GM19025 (cell line): ENCODE measurements around the gene ACSF3.
"Not testable (repeated sequence)": the region's sequence is repeated elsewhere in the genome, so short reads cannot be mapped to it uniquely, and the experiment has no call there.

Experiments used
- ATAC-seq: cut with Tn5 transposase; IDR thresholded peaks from one replicate; pipeline ENCODE4 v1.9.1; 2021; ENCODE audit warnings: mild to moderate bottlenecking, low read depth, moderate library complexity; ENCODE audit not compliant: unreplicated experiment

Gene ACSF3

GRCh38 chr16:89055313-89055712 lies 38.3 kb upstream of the ACSF3 start:
- ATAC-seq = no peak

GRCh38 chr16:89055894-89056555 lies 37.6 kb upstream of the ACSF3 start:
- ATAC-seq = no peak

- ATAC-seq = no peak
Observed at GRCh38 chr16:89056592-89056991, 37.1 kb upstream of the ACSF3 start.

GRCh38 chr16:89057738-89058137 lies 35.9 kb upstream of the ACSF3 start:
- ATAC-seq = no peak

- ATAC-seq = no peak
Observed at GRCh38 chr16:89058812-89059211, 34.8 kb upstream of the ACSF3 start.

GRCh38 chr16:89060207-89060794 lies 33.4 kb upstream of the ACSF3 start:
- ATAC-seq = peak; percentile 61

GRCh38 chr16:89061086-89061485 lies 32.6 kb upstream of the ACSF3 start:
- no peak for ATAC-seq

GRCh38 chr16:89061590-89062380 lies 31.9 kb upstream of the ACSF3 start:
- ATAC-seq = no peak

GRCh38 chr16:89062389-89063345 lies 31.0 kb upstream of the ACSF3 start:
- ATAC-seq = no peak

- no peak for ATAC-seq
Observed at GRCh38 chr16:89063768-89064320, 29.8 kb upstream of the ACSF3 start.

GRCh38 chr16:89064606-89065457 lies 28.8 kb upstream of the ACSF3 start:
- no peak for ATAC-seq

- ATAC-seq = no peak
Observed at GRCh38 chr16:89065458-89065822, 28.2 kb upstream of the ACSF3 start.

- ATAC-seq = no peak
Observed at GRCh38 chr16:89066721-89067120, 26.9 kb upstream of the ACSF3 start.

GRCh38 chr16:89067677-89068443 lies 25.8 kb upstream of the ACSF3 start:
- ATAC-seq = no peak

GRCh38 chr16:89068814-89069616 lies 24.6 kb upstream of the ACSF3 start:
- not testable (repeated sequence) for ATAC-seq

GRCh38 chr16:89069920-89070319 lies 23.7 kb upstream of the ACSF3 start:
- ATAC-seq = no peak

- no peak for ATAC-seq
Observed at GRCh38 chr16:89070590-89070989, 23.1 kb upstream of the ACSF3 start.
